Heart right ventricle (tissue), 16 donors: ENCODE data around the gene BRD2. TPM values are rescaled to one million over a fixed set of nuclear protein-coding genes. Genes with fewer than 3 reads are reported as not detected.

ENCODE experiments used
- ATAC-seq, 8 donors: fragments of 200-7000 bp; cut with Tn5 transposase; one replicate each; pipeline ENCODE4 v1.9.1; 2020; ENCODE audit warnings: mild to moderate bottlenecking in 8 of 8, moderate library complexity in 8 of 8, moderate number of reproducible peaks in 1 of 8
- DNase-seq, 2 donors: peaks; one replicate each; pipeline ENCODE4 v3.0.0-alpha.2; 2020
- H3K27ac ChIP-seq, 10 donors: fragments of 200-600 bp; sonication (generic) in 2 of 10; one replicate each; pipeline versions ENCODE4 v1.5.0 to v1.8.0; 2020 to 2022; ENCODE audit warnings: mild to moderate bottlenecking in 3 of 10
- H3K27me3 ChIP-seq, 7 donors: fragments of 200-600 bp; one replicate each; pipeline ENCODE4 v1.8.0; 2021 to 2022; ENCODE audit warnings: mild to moderate bottlenecking in 2 of 7
- H3K36me3 ChIP-seq, 9 donors: fragments of 200-600 bp; sonication (generic) in 1 of 9; one replicate each; pipeline versions ENCODE4 v1.5.0 to v1.8.0; 2020 to 2022; ENCODE audit warnings: mild to moderate bottlenecking in 2 of 9
- H3K4me1 ChIP-seq, 9 donors: fragments of 200-600 bp; sonication (generic) in 1 of 9; one replicate each; pipeline versions ENCODE4 v1.5.0 to v1.8.0; 2020 to 2022; ENCODE audit warnings: mild to moderate bottlenecking in 4 of 9
- H3K4me3 ChIP-seq, 10 donors: fragments of 200-600 bp; sonication (generic) in 2 of 10; one replicate each; pipeline versions ENCODE4 v1.5.0 to v1.8.0; 2020 to 2022; ENCODE audit warnings: mild to moderate bottlenecking in 7 of 10, moderate library complexity in 2 of 10
- H3K9me3 ChIP-seq, 11 donors: fragments of 200-600 bp in 10 of 11; sonication (generic) in 2 of 11; one replicate each; pipeline versions ENCODE4 v1.5.0 to v1.8.0; 2013 to 2022; ENCODE audit warnings: mild to moderate bottlenecking in 2 of 11, control low read depth in 1 of 11, moderate library complexity in 1 of 11
- CTCF ChIP-seq, 9 donors: fragments of 200-600 bp; sonication (generic) in 2 of 9; IDR thresholded peaks; one replicate each; pipeline versions ENCODE4 v1.5.0 to v1.8.0; 2021 to 2022; ENCODE audit warnings: antibody characterized with exemption in 9 of 9, mild to moderate bottlenecking in 5 of 9, moderate library complexity in 1 of 9
- WGBS, 2 donors: extraction: QIAGEN DNeasy Blood & Tissue Kit; methylation state at CpG; one replicate each; pipeline ENCODE4 v1.1.7; 2013; ENCODE audit warnings: inconsistent platforms in 1 of 2; 5-methylcytosine and 5-hydroxymethylcytosine counted together
- intact Hi-C, 10 donors: fragments of 100-400 bp; cut with DNase I; formaldehyde crosslinking; loops; one replicate each; pipeline versions ENCODE4 v1.11.1 to v1.14.2; 2022
- polyA plus RNA-seq, 2 donors: library from polyadenylated mRNA; stranded (reverse); fragments of 200-250 nt; gene quantifications; one replicate each; pipeline ENCODE4 v1.2.3, GENCODE V29; 2013
- total RNA-seq, 10 donors: library from RNA; stranded (reverse); fragmentation: NEBNext Ultra II Directional in 3 of 10; extraction: Animal tissue kit (Norgen Biotek cat#: 25700) in 3 of 10; gene quantifications; one replicate each; pipeline versions ENCODE4 v1.2.1 to v1.2.4, GENCODE V29; 2021 to 2023
- donor health status: Arrhythmogenic right ventricular cardiomyopathy.
- donor health status: ischemic (EF 13 %, LVEDD 7.1; RV severe dilation, severe dysfunction).
- donor health status: healthy with polysubstance abuse.
- donor health status: DM: no; HTN: yes; CAD: no.
- donor health status: DM: no; HTN: no; CAD: no.
- donor health status: ischemic (EF 25% LVEDD 6.9; RV normal size, moderate dysfunction).
- donor health status: ischemic (EF 25% LVEDD 5.7; RV mildly dilated, moderate dysfunction).
- donor health status: healthy.
- donor health status: DM: yes; HTN: yes; CAD: no.
- donor health status: Ischemic cardiomyopathy.
- donor health status: ischemic (EF 35%, LVEDD 5.7; RV mildly dilated, moderate dysfunction).
- donor health status: nonischemic (EF 11% LVEDD 7.7; RV severe dilation, severe dysfunction).
- donor health status: DM: yes; HTN: yes; CAD: no.
- donor health status: PGD.
- donor health status: ischemic (EF 29% LVEDD 5.4; RV normal size, mild dysfunction).
- donor health status: nonischemic (EF 23%, LVEDD 6.1; RV moderate dilation, normal function).

BRD2 gene
- total and polyA plus RNA-seq, 12 donors, result 49.3 to 97.0 (median 74.9) TPM

DNA sequence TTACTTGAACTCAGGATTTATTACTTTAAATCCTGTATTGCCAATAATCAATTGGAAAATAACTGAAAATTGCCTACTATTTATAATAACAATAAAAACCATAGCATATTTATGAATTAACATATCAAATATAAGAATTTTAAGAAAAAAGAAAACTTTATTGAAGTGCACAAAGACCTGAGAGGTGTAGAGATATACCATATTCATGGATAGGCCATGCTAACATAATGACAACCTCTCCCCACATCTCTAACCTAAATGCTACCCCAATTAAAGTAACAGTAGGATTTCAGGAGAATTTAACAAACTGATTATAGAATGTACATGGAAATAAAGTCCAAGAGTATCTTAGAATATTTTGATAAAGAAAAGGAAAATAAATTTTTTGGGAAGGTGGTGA lies 22.4 kb upstream of the BRD2 start:
- no peak for DNase-seq
- Histone ChIP-seq H3K36me3 (peaks cover 0 to 21% (median 0%) of the 10 kb centered on the region in 9 donors), H3K27ac (peak overlapping the region in 1 of 10 donors; percentile 95), H3K4me3 (no peak overlapping the region), H3K27me3 (no peaks in the 10 kb centered on the region), H3K4me1 (peaks cover 0 to 93% (median 10%) of the 10 kb centered on the region in 9 donors), H3K9me3 (peaks cover 0 to 10% (median 0%) of the 10 kb centered on the region in 11 donors)
- intact Hi-C loops, result no loop called here
- ATAC-seq, result no peak
- no peak for TF ChIP-seq CTCF (IDR thresholded peaks at IDR 0.05)

DNA sequence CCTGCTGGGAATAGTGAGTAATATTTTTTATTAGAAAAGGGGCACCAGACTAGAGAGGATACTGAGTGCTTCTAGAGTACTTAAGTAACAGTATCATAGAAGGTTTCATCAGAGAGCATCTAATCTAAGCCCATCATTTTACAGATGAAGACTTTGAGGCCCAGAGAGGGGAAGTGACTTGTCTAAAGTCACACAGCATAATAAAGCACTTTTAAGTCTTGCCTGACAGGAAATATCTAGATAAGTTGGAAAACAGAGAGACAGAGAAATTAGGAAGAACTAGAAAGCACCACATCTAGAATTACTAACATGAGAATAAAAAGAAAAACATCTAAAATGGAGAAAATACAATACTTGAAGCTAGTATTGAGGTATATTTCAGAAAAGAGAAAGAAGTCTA lies 21.5 kb upstream of the BRD2 start:
- H3K4me1 ChIP-seq, result peaks cover 0 to 91% (median 4%) of the 10 kb centered on the region in 9 donors
- ATAC-seq (no peak), DNase-seq (no peak)
- peaks cover 0 to 10% (median 0%) of the 10 kb centered on the region in 11 donors for H3K9me3 ChIP-seq
- intact Hi-C loops, result no loop called here
- peak overlapping the region in 1 of 10 donors; percentile 24 for H3K27ac ChIP-seq
- H3K4me3 ChIP-seq, result no peak overlapping the region
- no peaks in the 10 kb centered on the region for H3K27me3 ChIP-seq
- TF ChIP-seq CTCF (IDR thresholded peaks at IDR 0.05), result no peak
- peaks cover 0 to 21% (median 0%) of the 10 kb centered on the region in 9 donors for H3K36me3 ChIP-seq

- Histone ChIP-seq H3K27ac (peak overlapping the region in 1 of 10 donors; percentile 24), H3K4me1 (peaks cover 0 to 87% (median 9%) of the 10 kb centered on the region in 9 donors), H3K9me3 (peaks cover 0 to 10% (median 0%) of the 10 kb centered on the region in 11 donors), H3K36me3 (peaks cover 0 to 21% (median 0%) of the 10 kb centered on the region in 9 donors), H3K4me3 (no peak overlapping the region), H3K27me3 (no peaks in the 10 kb centered on the region)
- WGBS, 2 donors, result 73 to 78% methylated on average over 11 of the region's 11 CpGs
- ATAC-seq (no peak), DNase-seq (no peak)
- peak in 6 of 9 donors; percentile 16 to 44 (median 28) for TF ChIP-seq CTCF (IDR thresholded peaks at IDR 0.05)
- intact Hi-C loops, result no loop called here
Measured at GRCh38 chr6:32947552-32948465, 20.6 kb upstream of the BRD2 start.

GRCh38 chr6:32949113-32949512 lies 19.3 kb upstream of the BRD2 start:
- intact Hi-C loops, result no loop called here
- no peak for DNase-seq
- WGBS, 2 donors, result 87 to 89% methylated on average over 9 of the region's 9 CpGs
- peaks cover 0 to 10% (median 0%) of the 10 kb centered on the region in 11 donors for H3K9me3 ChIP-seq
- H3K4me3 ChIP-seq, result no peak overlapping the region
- no peak for TF ChIP-seq CTCF (IDR thresholded peaks at IDR 0.05)
- H3K27ac ChIP-seq, result no peak overlapping the region
- no peak for ATAC-seq
- peaks cover 0 to 21% (median 0%) of the 10 kb centered on the region in 9 donors for H3K36me3 ChIP-seq
- H3K4me1 ChIP-seq, result peaks cover 0 to 84% (median 16%) of the 10 kb centered on the region in 9 donors
- H3K27me3 ChIP-seq, result no peaks in the 10 kb centered on the region
